Measurements from ENCODE around the gene ITGB3.
"Not testable (repeated sequence)": the region's sequence is repeated elsewhere in the genome, so short reads cannot be mapped to it uniquely, and the experiment has no call there.

ITGB3 gene

GRCh38 chr17:47253541-47254402 lies at the start of gene ITGB3:
TSS of gene ITGB3 (plus strand) at chr17:47253827. CDS start at chr17:47253862, 35 bp downstream.
- DNase-seq (ENCODE audit: low spot score): peak; percentile 86

- DNase-seq (ENCODE audit: low spot score): no peak
Observed at GRCh38 chr17:47203984-47204721, 49.5 kb upstream of the ITGB3 start.

GRCh38 chr17:47204722-47205418 lies 48.8 kb upstream of the ITGB3 start:
- no peak for DNase-seq (ENCODE audit: low spot score)

- no peak for DNase-seq (ENCODE audit: low spot score)
Observed at GRCh38 chr17:47205419-47205963, 48.1 kb upstream of the ITGB3 start.

- no peak for DNase-seq (ENCODE audit: low spot score)
Observed at GRCh38 chr17:47207143-47208067, 46.2 kb upstream of the ITGB3 start.

GRCh38 chr17:47208744-47209488 lies 44.7 kb upstream of the ITGB3 start, which contains the start of gene MYL4:
TSS of gene MYL4 (plus strand) at chr17:47209348. CDS start at chr17:47209423, 75 bp downstream.
- no peak for DNase-seq (ENCODE audit: low spot score)

- DNase-seq (ENCODE audit: low spot score): no peak
Observed at GRCh38 chr17:47209499-47209898, 44.1 kb upstream of the ITGB3 start.

GRCh38 chr17:47210105-47210504 lies 43.5 kb upstream of the ITGB3 start:
- no peak for DNase-seq (ENCODE audit: low spot score)

GRCh38 chr17:47210779-47211178 lies 42.8 kb upstream of the ITGB3 start:
- DNase-seq (ENCODE audit: low spot score): no peak

- DNase-seq (ENCODE audit: low spot score): no peak
Observed at GRCh38 chr17:47212458-47212857, 41.2 kb upstream of the ITGB3 start.

- no peak for DNase-seq (ENCODE audit: low spot score)
Observed at GRCh38 chr17:47213540-47213939, 40.1 kb upstream of the ITGB3 start.

- no peak for DNase-seq (ENCODE audit: low spot score)
Observed at GRCh38 chr17:47214931-47215330, 38.7 kb upstream of the ITGB3 start.

- not testable (repeated sequence) for DNase-seq (ENCODE audit: low spot score)
Observed at GRCh38 chr17:47216821-47217220, 36.8 kb upstream of the ITGB3 start.

- DNase-seq (ENCODE audit: low spot score): not testable (repeated sequence)
Observed at GRCh38 chr17:47217279-47217678, 36.3 kb upstream of the ITGB3 start.

GRCh38 chr17:47218896-47219430 lies 34.7 kb upstream of the ITGB3 start:
- no peak for DNase-seq (ENCODE audit: low spot score)

- DNase-seq (ENCODE audit: low spot score): no peak
Observed at GRCh38 chr17:47219621-47220475, 33.8 kb upstream of the ITGB3 start.

- DNase-seq (ENCODE audit: low spot score): no peak
Observed at GRCh38 chr17:47220531-47220999, 33.1 kb upstream of the ITGB3 start.

GRCh38 chr17:47221154-47221553 lies 32.5 kb upstream of the ITGB3 start:
- no peak for DNase-seq (ENCODE audit: low spot score)

- DNase-seq (ENCODE audit: low spot score): no peak
Observed at GRCh38 chr17:47222047-47222446, 31.6 kb upstream of the ITGB3 start.
